Type B pancreatic cell (in vitro differentiated cells): Measurements from ENCODE around the gene BHLHA15. TPM values are rescaled to one million over a fixed set of nuclear protein-coding genes. Genes with fewer than 3 reads are reported as not detected.

Source experiments
- DNase-seq: peaks from one replicate; pipeline ENCODE4 v3.0.0; 2021; ENCODE audit warnings: mixed read lengths; ENCODE audit not compliant: unreplicated experiment; ENCODE audit errors: extremely low spot score
- H3K27ac Mint-ChIP-seq: 2 replicates; pipeline ENCODE4 v1.8.0; 2021; ENCODE audit warnings: mild to moderate bottlenecking, mixed read lengths
- H3K27me3 Mint-ChIP-seq: 2 replicates; pipeline ENCODE4 v1.8.0; 2021; ENCODE audit warnings: mixed read lengths
- H3K36me3 Mint-ChIP-seq: 2 replicates; pipeline ENCODE4 v1.8.0; 2021; ENCODE audit warnings: mixed read lengths
- H3K4me1 Mint-ChIP-seq: one replicate; pipeline ENCODE4 v1.8.0; 2021; ENCODE audit warnings: mixed read lengths; ENCODE audit not compliant: unreplicated experiment
- H3K4me3 Mint-ChIP-seq: 2 replicates; pipeline ENCODE4 v1.8.0; 2021; ENCODE audit warnings: mild to moderate bottlenecking, mixed read lengths
- H3K9me3 Mint-ChIP-seq: 2 replicates; pipeline ENCODE4 v1.8.0; 2021; ENCODE audit warnings: mixed read lengths
- total RNA-seq: library from RNA; stranded (reverse); gene quantifications from 2 replicates; pipeline ENCODE4 v1.2.1, GENCODE V29; 2021; ENCODE audit warnings: low replicate concordance
- TF ChIP-seq, protein P1 (sequence below): fragments of 200-600 bp; sonication (generic); conservative IDR thresholded peaks from 2 replicates; pipeline ENCODE4 v1.5.0; 2021; ENCODE audit warnings: antibody characterized with exemption, mild to moderate bottlenecking

The BHLHA15 gene
- total RNA-seq, 1 donor from 2014 or later, result 0.46 TPM

DNA sequence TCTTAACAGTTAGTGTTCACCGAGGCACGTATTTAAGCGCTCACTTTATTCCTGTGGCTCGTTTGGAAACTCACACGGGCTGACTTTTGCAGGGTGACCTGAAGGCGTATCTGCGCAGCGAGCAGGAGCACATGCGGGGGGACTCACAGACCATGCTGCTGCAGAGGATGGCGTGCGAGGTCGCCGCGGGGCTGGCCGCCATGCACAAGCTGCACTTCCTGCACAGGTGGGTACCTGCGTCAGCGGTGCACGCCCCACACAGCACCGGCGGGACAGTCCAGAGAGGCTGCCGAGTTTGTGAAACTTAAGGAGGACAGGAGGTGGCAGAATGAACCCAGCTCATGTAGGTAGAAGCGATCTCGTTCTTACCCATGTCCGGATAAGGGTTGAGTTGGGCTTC lies 39.8 kb upstream of the BHLHA15 start:
- TF ChIP-seq, protein P1, sequence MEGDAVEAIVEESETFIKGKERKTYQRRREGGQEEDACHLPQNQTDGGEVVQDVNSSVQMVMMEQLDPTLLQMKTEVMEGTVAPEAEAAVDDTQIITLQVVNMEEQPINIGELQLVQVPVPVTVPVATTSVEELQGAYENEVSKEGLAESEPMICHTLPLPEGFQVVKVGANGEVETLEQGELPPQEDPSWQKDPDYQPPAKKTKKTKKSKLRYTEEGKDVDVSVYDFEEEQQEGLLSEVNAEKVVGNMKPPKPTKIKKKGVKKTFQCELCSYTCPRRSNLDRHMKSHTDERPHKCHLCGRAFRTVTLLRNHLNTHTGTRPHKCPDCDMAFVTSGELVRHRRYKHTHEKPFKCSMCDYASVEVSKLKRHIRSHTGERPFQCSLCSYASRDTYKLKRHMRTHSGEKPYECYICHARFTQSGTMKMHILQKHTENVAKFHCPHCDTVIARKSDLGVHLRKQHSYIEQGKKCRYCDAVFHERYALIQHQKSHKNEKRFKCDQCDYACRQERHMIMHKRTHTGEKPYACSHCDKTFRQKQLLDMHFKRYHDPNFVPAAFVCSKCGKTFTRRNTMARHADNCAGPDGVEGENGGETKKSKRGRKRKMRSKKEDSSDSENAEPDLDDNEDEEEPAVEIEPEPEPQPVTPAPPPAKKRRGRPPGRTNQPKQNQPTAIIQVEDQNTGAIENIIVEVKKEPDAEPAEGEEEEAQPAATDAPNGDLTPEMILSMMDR, result no peak
- Mint-ChIP-seq H3K4me1 (peaks cover 5% of the 10 kb centered on the region), H3K27me3 (no peaks in the 10 kb centered on the region), H3K4me3 (no peak overlapping the region), H3K9me3 (no peaks in the 10 kb centered on the region), H3K36me3 (peaks cover 9% of the 10 kb centered on the region), H3K27ac (peak overlapping the region; percentile 24)
- no peak for DNase-seq

DNA sequence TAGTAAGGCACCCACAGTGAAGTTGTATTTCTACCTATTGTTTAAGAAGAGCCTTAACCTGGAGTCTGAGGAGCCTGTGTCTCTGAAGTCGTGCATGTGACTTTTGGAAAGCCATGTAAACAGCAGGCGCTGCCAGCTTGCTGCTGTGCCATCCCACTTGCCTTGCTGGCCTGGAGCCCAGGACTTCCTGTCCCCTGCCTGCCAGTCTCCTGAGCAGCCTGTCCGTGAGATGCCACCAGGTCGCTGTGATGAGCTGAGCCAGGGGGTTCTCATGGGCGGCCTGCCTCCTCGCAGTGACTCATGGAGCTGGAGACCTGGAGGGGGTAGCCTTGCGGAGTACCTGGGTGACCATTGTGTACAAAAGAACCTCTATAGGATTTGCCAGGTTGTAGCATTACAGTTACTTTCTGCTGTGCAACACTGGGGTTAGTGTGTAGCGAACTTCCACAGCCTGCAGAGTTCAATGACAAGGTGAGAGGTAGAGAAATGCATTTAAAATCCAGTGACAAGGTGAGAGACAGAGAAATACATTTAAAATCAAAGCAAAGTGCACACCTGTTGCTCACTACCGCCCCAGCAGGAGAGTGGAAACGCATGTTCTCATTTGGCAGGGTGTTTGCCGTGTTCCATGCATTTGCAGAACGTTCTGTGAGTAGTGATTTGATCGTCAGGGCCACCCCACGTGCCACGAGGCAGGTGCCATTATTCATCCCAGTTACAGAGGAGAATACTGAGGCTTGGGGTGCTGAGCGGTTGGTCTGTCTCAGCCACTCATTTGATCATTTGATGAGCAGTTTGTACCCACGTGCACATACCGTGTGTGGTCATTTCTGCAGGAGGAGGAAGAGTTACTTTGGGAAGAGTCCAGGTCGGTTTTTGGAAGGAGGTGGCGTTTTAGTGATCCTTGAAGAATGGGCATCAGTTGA lies 36.6 kb upstream of the BHLHA15 start:
- Mint-ChIP-seq H3K36me3 (peaks cover 9% of the 10 kb centered on the region), H3K4me1 (no peaks in the 10 kb centered on the region), H3K27me3 (no peaks in the 10 kb centered on the region), H3K27ac (peak overlapping the region; percentile 73), H3K4me3 (no peak overlapping the region), H3K9me3 (no peaks in the 10 kb centered on the region)
- no peak for DNase-seq
- TF ChIP-seq, protein P1, result no peak

DNA sequence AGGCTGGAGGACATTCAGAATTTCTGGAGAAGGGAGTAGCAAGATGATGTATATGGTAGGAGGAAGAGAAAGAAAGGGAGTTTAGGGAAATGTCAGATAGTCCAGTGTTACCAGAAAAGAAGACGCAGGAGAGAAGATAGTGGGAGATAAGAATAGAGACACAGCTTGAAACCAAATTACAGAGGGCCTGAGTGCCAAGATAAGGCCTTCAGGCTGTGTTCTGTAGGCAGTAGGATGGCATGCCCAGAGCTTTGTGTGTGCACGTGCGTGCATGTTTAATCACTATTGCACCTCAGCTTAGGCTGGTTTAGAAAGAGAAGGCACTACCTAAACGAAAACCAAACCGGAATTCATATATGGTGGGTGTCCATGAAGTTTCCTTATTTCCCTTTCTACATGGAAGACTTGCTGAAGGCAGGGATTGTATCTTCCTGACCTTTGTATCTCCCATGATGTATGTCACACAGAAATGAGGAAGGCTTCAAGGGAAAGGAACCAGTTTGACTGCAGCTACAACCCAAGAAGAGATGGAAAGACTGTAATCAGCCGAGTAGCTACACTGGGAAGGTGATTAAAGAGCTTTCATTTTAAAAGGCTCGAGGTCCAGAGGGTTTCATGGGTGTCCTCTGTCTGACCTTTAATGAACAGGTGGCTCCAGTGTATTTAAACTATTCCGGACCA lies 35.8 kb upstream of the BHLHA15 start:
- Mint-ChIP-seq H3K4me3 (no peak overlapping the region), H3K4me1 (no peaks in the 10 kb centered on the region), H3K9me3 (no peaks in the 10 kb centered on the region), H3K27me3 (no peaks in the 10 kb centered on the region), H3K36me3 (peaks cover 9% of the 10 kb centered on the region), H3K27ac (peak overlapping the region; percentile 73)
- TF ChIP-seq, protein P1, result no peak
- no peak for DNase-seq

DNA sequence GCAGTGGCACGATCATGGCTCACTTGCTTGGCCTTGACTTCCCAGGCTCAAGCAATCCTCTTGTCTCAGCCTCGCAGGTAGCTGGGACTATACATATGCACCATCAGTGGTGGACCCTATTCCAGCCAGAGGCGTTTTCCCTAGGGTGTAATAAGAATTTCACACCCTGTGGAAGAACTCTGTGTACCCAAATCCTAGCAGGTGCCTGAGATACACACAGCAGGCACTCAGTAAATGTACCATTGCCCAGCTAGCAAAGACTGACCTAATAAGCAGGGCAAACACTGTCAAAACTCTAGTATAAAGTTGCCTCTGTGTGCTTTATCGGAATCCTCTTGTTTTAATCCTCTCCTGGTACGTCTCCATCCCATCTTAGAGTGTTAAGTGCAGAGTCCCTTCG lies 33.7 kb upstream of the BHLHA15 start:
- TF ChIP-seq, protein P1, result no peak
- Mint-ChIP-seq H3K27ac (no peak overlapping the region), H3K4me3 (no peak overlapping the region), H3K4me1 (no peaks in the 10 kb centered on the region), H3K27me3 (no peaks in the 10 kb centered on the region), H3K9me3 (no peaks in the 10 kb centered on the region), H3K36me3 (peaks cover 23% of the 10 kb centered on the region)
- DNase-seq, result no peak

DNA sequence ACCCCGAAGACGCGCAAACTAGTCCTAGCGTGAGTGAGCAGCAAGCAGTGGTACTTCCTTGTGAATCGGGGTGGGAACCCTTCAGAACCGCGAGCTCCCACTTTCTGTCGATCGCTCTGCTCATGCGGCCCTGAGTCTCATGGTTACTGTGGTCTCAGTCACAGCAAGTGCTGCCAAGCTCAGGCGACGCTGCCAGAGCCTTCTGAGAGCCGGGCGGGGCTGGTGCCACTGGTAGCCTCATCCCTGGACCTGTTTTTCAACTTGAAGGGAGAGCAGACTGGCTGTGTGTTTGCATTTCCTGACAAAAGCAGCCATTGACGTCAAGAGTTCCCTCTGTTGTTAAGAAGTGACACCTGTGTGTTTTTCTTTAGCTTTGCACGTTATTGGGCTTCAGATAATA lies 32.9 kb upstream of the BHLHA15 start:
- DNase-seq, result no peak
- H3K36me3 Mint-ChIP-seq, result peaks cover 27% of the 10 kb centered on the region
- no peaks in the 10 kb centered on the region for H3K4me1 Mint-ChIP-seq
- H3K4me3 Mint-ChIP-seq, result no peak overlapping the region
- H3K9me3 Mint-ChIP-seq, result no peaks in the 10 kb centered on the region
- peak overlapping the region; percentile 43 for H3K27ac Mint-ChIP-seq
- TF ChIP-seq, protein P1, result no peak
- H3K27me3 Mint-ChIP-seq, result no peaks in the 10 kb centered on the region
